PC-3 (cell line): ENCODE results near the gene IRF2BP1. TPM values are rescaled to one million over a fixed set of nuclear protein-coding genes. Genes with fewer than 3 reads are reported as not detected.

ENCODE experiments used
- ATAC-seq: fragments of 200-7000 bp; cut with Tn5 transposase; 2 replicates; pipeline ENCODE4 v1.9.1; 2020; ENCODE audit warnings: mild to moderate bottlenecking, moderate library complexity
- BruUV-seq: library from RNA; stranded (reverse); fragments of 400-500 nt; replicated peaks from 2 replicates; lab custom pipeline; 2021; lab: Mats Ljungman, UMichigan
- CTCF ChIA-PET: fragments of 300-600 bp; sonication (Branson Sonifier 250); formaldehyde crosslinking; loops from one replicate; lab custom pipeline; 2022; ENCODE audit warnings: antibody characterized with exemption; lab: Charles Lee
- POLR2A ChIA-PET: fragments of 300-600 bp; sonication (Branson Sonifier 250); formaldehyde crosslinking; loops from one replicate; lab custom pipeline; 2022; ENCODE audit warnings: antibody characterized with exemption; ENCODE audit not compliant: unreplicated experiment; lab: Charles Lee
- DNase-seq: peaks from one replicate; pipeline ENCODE4 v3.0.0-alpha.2; 2015
- H2AFZ ChIP-seq: fragments of 300-600 bp; sonication (generic); 2 replicates; pipeline ENCODE4 v1.6.0; 2016; ENCODE audit warnings: antibody characterized with exemption, low read length
- H3F3A ChIP-seq: fragments of 300-600 bp; sonication (generic); one replicate; pipeline ENCODE4 v1.6.0; 2017; ENCODE audit warnings: antibody characterized with exemption, low read length, control low read depth, mild to moderate bottlenecking; ENCODE audit not compliant: unreplicated experiment
- H3K27ac ChIP-seq: fragments of 300-600 bp; sonication (generic); 2 replicates; pipeline ENCODE4 v1.5.1; 2016; ENCODE audit warnings: mild to moderate bottlenecking, low read length
- H3K27me3 ChIP-seq: fragments of 300-600 bp; sonication (generic); 2 replicates; pipeline ENCODE4 v1.6.1; 2016; ENCODE audit warnings: low read length, mixed read lengths
- H3K36me3 ChIP-seq: fragments of 300-600 bp; sonication (generic); 2 replicates; pipeline ENCODE4 v1.6.1; 2016; ENCODE audit warnings: low read depth, mixed run types, low read length, mixed read lengths
- H3K4me1 ChIP-seq: fragments of 300-600 bp; sonication (generic); 2 replicates; pipeline ENCODE4 v1.5.1; 2016; ENCODE audit warnings: low read length; ENCODE audit not compliant: insufficient read depth
- H3K4me2 ChIP-seq: fragments of 300-600 bp; sonication (generic); 2 replicates; pipeline ENCODE4 v1.6.0; 2016; ENCODE audit warnings: low read length
- H3K4me3 ChIP-seq: fragments of 300-600 bp; sonication (generic); 2 replicates; pipeline ENCODE4 v1.5.1; 2016; ENCODE audit warnings: mild to moderate bottlenecking, low read length, mixed read lengths
- H3K79me2 ChIP-seq: fragments of 300-600 bp; sonication (generic); 2 replicates; pipeline ENCODE4 v1.6.1; 2017; ENCODE audit warnings: low read length, mixed read lengths
- H3K9ac ChIP-seq: fragments of 300-600 bp; sonication (generic); 2 replicates; pipeline ENCODE4 v1.6.0; 2016; ENCODE audit warnings: mild to moderate bottlenecking, low read length
- H3K9me2 ChIP-seq: fragments of 300-600 bp; sonication (generic); replicated peaks from 2 replicates; pipeline ENCODE4 v1.6.1; 2016; ENCODE audit warnings: mixed run types, low read length, mixed read lengths
- H3K9me3 ChIP-seq: fragments of 300-600 bp; sonication (generic); 2 replicates; pipeline ENCODE4 v1.6.1; 2016; ENCODE audit warnings: low read length, mixed read lengths
- H4K20me1 ChIP-seq: fragments of 300-600 bp; sonication (generic); 2 replicates; pipeline ENCODE4 v1.6.1; 2016; ENCODE audit warnings: low read length, mixed read lengths
- CTCF ChIP-seq: fragments of 300-600 bp; sonication (generic); conservative IDR thresholded peaks from 2 replicates; pipeline ENCODE4 v1.5.1; 2017; ENCODE audit warnings: antibody characterized with exemption, low read depth, mild to moderate bottlenecking, low read length
- EZH2 ChIP-seq: fragments of 300-600 bp; sonication (generic); IDR thresholded peaks from one replicate; pipeline ENCODE4 v1.6.1; 2017; ENCODE audit warnings: antibody characterized with exemption, mild to moderate bottlenecking, low read length; ENCODE audit not compliant: unreplicated experiment
- EZH2phosphoT487 ChIP-seq: fragments of 300-600 bp; sonication (generic); IDR thresholded peaks from 2 replicates; pipeline ENCODE4 v1.6.1; 2018; ENCODE audit warnings: mild to moderate bottlenecking, antibody characterized with exemption, low read length, borderline replicate concordance
- intact Hi-C: fragments of 100-400 bp; cut with micrococcal nuclease; formaldehyde crosslinking; loops from 2 replicates; pipeline ENCODE4 v1.9.0; 2023
- total RNA-seq: library from RNA; depleted of rRNA; stranded (reverse); fragments of >200 nt; gene quantifications from 2 replicates; pipeline ENCODE4 v1.2.3, GENCODE V29; 2014

Gene IRF2BP1
- total RNA-seq, 1 experiment from 2014 or later = 31.5 TPM

- intact Hi-C loops = loop anchor here (10.0 kb wide), 1 partner anchor 66 kb away; the partner anchor contains the start of gene CCDC61
- ChIA-PET POLR2A (no interaction called here), CTCF (no interaction called here)
- DNase-seq (no peak), ATAC-seq (no peak)
- Histone ChIP-seq H3F3A (no peaks in the 10 kb centered on the region), H3K36me3 (no peaks in the 10 kb centered on the region), H3K4me1 (peaks cover 5% of the 10 kb centered on the region), H3K27ac (no peak overlapping the region), H3K79me2 (no peaks in the 10 kb centered on the region), H4K20me1 (no peaks in the 10 kb centered on the region), H3K9ac (no peak overlapping the region), H3K9me3 (no peaks in the 10 kb centered on the region), H3K9me2 (no peaks in the 10 kb centered on the region), H3K4me2 (no peak overlapping the region), H3K4me3 (no peak overlapping the region), H3K27me3 (no peaks in the 10 kb centered on the region), H2AFZ (no peak overlapping the region)
- BruUV-seq = no TSS peak
- TF ChIP-seq EZH2 (no peak), EZH2phosphoT487 (no peak), CTCF (no peak)
These were observed 43.3 kb upstream of the IRF2BP1 start for GRCh38 chr19:45929247-45929646.

GRCh38 chr19:45927565-45928261 lies 41.8 kb upstream of the IRF2BP1 start:
- BruUV-seq = no TSS peak
- Histone ChIP-seq H3K9ac (peak overlapping the region; percentile 46), H2AFZ (peak overlapping the region; percentile 74), H3K27me3 (no peaks in the 10 kb centered on the region), H3K9me3 (no peaks in the 10 kb centered on the region), H3K4me1 (peaks cover 5% of the 10 kb centered on the region), H3K9me2 (no peaks in the 10 kb centered on the region), H3K4me3 (peak overlapping the region; percentile 61), H3F3A (no peaks in the 10 kb centered on the region), H3K79me2 (no peaks in the 10 kb centered on the region), H4K20me1 (no peaks in the 10 kb centered on the region), H3K4me2 (peak overlapping the region; percentile 70), H3K27ac (no peak overlapping the region), H3K36me3 (no peaks in the 10 kb centered on the region)
- ATAC-seq = peak; percentile 99
- no peak for TF ChIP-seq EZH2
- TF ChIP-seq EZH2phosphoT487 = no peak
- TF ChIP-seq CTCF = peak; percentile 28; the same call in 1 of the 2 replicates
- DNase-seq = peak; percentile 95
- CTCF ChIA-PET = interaction anchor here (0.6 kb wide), 1 partner anchor 877 kb away, joined by 4 read pairs; no protein-coding TSS in a partner anchor
- intact Hi-C loops = loop anchor here (2.0 to 10.0 kb wide), 2 partner anchors 25 to 67 kb away; partner anchors contain the start of genes CCDC61 and MYPOP
- POLR2A ChIA-PET = no interaction called here
